Heart left ventricle (tissue), 13 donors: Measurements from ENCODE around the gene GRM7.

ENCODE experiments used
- POLR2A ChIP-seq, 2 donors: fragments of 450-650 bp; IDR thresholded peaks; one replicate each; pipeline ENCODE4 v1.6.1; 2017; ENCODE audit warnings: antibody characterized with exemption in 2 of 2, mild to moderate bottlenecking in 2 of 2, moderate library complexity in 2 of 2
- TF ChIP-seq, protein P1 (sequence below), 12 donors: fragments of 200-600 bp; sonication (generic) in 4 of 12; IDR thresholded peaks; one replicate each; pipeline versions ENCODE4 v1.5.0 to v1.8.0; 2018 to 2022; ENCODE audit warnings: antibody characterized with exemption in 12 of 12, mild to moderate bottlenecking in 5 of 12
- donor health status: ischemic (EF 13 %, LVEDD 7.1; RV severe dilation, severe dysfunction).
- donor health status: DM: no; HTN: yes; CAD: no.
- donor health status: DM: no; HTN: no; CAD: no.
- donor health status: ischemic (EF 25% LVEDD 6.9; RV normal size, moderate dysfunction).
- donor health status: ischemic (EF 25% LVEDD 5.7; RV mildly dilated, moderate dysfunction).
- donor health status: ischemic (EF 35%, LVEDD 5.7; RV mildly dilated, moderate dysfunction).
- donor health status: nonischemic (EF 11% LVEDD 7.7; RV severe dilation, severe dysfunction).
- donor health status: DM: yes; HTN: yes; CAD: no.
- donor health status: PGD.
- donor health status: ischemic (EF 29% LVEDD 5.4; RV normal size, mild dysfunction).
- donor health status: nonischemic (EF 23%, LVEDD 6.1; RV moderate dilation, normal function).

DNA sequence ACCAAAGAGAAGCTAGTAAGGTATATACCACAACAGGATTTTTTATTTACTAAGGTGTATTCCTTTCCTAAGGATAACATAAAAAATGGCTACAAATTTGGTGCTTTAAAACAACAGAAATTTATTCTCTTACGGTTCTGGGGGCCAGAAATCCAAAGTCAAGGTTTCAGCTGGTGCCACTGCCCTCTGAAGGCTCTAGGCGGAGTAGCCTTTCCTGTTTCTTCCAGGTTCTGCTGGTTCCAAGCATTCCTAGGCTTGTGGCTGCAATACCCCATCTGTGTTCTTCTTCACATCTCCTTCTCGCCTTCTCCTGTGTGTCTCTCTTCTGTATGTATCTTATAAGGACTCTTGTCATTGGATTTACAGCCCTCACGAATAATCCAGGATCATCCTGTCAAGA lies 549.9 kb downstream of the GRM7 start:
- TF ChIP-seq POLR2A (IDR thresholded peaks at IDR 0.05): no peak
- TF ChIP-seq, protein P1, sequence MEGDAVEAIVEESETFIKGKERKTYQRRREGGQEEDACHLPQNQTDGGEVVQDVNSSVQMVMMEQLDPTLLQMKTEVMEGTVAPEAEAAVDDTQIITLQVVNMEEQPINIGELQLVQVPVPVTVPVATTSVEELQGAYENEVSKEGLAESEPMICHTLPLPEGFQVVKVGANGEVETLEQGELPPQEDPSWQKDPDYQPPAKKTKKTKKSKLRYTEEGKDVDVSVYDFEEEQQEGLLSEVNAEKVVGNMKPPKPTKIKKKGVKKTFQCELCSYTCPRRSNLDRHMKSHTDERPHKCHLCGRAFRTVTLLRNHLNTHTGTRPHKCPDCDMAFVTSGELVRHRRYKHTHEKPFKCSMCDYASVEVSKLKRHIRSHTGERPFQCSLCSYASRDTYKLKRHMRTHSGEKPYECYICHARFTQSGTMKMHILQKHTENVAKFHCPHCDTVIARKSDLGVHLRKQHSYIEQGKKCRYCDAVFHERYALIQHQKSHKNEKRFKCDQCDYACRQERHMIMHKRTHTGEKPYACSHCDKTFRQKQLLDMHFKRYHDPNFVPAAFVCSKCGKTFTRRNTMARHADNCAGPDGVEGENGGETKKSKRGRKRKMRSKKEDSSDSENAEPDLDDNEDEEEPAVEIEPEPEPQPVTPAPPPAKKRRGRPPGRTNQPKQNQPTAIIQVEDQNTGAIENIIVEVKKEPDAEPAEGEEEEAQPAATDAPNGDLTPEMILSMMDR (IDR thresholded peaks at IDR 0.05): no peak
